Transverse colon (tissue), 3 donors: ENCODE results near the gene SNIP1.
"Not testable (repeated sequence)": the region's sequence is repeated elsewhere in the genome, so short reads cannot be mapped to it uniquely, and the experiment has no call there.

Experiments used
- CTCF ChIP-seq, 5 experiments: fragments of 200-600 bp in 3 of 5; fragments of 450-650 bp in 2 of 5; sonication (generic) in 3 of 5; IDR thresholded peaks; 1 replicate in 2 of 5; 2 replicates in 3 of 5; pipeline ENCODE4 v1.5.1; 2016 to 2017; ENCODE audit warnings: antibody characterized with exemption in 5 of 5, inconsistent platforms in 3 of 5, mild to moderate bottlenecking in 2 of 5, moderate library complexity in 1 of 5
- POLR2A ChIP-seq: fragments of 450-650 bp; IDR thresholded peaks from one replicate; pipeline ENCODE4 v1.6.1; 2016; ENCODE audit warnings: antibody characterized with exemption, mild to moderate bottlenecking, moderate library complexity

GRCh38 chr1:37532418-37533156 is 21.5 kb downstream of the SNIP1 start:
- not testable (repeated sequence) for TF ChIP-seq POLR2A; CTCF (IDR thresholded peaks at IDR 0.05)
